ENCODE data around the gene TAF4B.

- TF ChIP-seq EZH2 (IDR thresholded peaks at IDR 0.05; ENCODE audit: insufficient read depth, poor library complexity, severe bottlenecking), result no peak
- no peak for TF ChIP-seq EZH2phosphoT487 (IDR thresholded peaks at IDR 0.05; ENCODE audit: insufficient read depth, low read depth)
Observed at GRCh38 chr18:26403491-26403890, 177.2 kb downstream of the TAF4B start.
